ENCODE data around the gene FLT4.

Gene FLT4

DNA sequence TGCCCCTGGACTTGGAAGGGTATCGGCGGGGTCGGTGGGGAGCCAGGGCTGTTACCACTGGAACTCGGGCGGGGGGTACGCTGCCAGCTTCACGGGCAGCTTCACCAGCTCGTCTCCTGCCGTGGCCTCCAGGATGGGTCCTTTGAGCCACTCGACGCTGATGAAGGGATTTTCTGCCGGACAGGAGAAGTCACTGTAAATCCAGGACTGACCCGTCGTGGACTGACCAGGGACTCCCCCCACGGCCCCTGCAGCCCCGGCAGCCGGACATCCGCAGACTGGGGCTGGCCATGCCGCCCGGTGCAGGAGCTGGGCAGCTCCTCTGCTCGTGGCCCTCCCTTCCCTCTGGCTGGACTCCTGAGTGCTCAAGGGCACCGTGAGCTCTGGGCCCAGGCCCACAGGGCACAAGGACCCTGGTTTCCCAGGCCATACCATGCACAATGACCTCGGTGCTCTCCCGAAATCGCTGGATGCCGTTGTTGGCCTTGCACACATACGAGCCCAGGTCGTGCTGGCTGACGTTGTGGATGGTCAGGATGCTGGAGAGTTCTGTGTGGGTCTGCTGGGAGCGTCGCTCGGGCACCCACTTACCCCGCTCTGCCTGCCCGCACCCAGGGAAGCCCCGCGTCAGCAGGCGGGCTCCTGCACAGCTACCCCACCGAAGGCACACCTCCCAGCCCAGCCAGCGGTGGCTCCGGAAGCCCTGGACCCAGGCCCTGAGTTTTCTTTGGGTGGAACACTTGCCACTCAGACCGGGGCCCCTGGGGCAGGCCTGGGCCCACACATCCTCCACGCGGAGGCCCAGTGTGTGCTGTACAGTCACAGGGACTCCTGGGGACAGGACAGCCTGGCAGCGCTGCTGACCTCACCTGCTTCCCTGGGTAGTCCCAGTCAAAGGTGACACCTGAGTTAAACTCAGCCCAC, 20.3 kb downstream of the FLT4 start:
- DNase-seq (ENCODE audit: low read depth): no peak
- H3K4me3 ChIP-seq (ENCODE audit: control insufficient read depth, low read depth, low read length): no peak overlapping the region
- TF ChIP-seq, protein P1, sequence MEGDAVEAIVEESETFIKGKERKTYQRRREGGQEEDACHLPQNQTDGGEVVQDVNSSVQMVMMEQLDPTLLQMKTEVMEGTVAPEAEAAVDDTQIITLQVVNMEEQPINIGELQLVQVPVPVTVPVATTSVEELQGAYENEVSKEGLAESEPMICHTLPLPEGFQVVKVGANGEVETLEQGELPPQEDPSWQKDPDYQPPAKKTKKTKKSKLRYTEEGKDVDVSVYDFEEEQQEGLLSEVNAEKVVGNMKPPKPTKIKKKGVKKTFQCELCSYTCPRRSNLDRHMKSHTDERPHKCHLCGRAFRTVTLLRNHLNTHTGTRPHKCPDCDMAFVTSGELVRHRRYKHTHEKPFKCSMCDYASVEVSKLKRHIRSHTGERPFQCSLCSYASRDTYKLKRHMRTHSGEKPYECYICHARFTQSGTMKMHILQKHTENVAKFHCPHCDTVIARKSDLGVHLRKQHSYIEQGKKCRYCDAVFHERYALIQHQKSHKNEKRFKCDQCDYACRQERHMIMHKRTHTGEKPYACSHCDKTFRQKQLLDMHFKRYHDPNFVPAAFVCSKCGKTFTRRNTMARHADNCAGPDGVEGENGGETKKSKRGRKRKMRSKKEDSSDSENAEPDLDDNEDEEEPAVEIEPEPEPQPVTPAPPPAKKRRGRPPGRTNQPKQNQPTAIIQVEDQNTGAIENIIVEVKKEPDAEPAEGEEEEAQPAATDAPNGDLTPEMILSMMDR (conservative IDR thresholded peaks at IDR 0.05; ENCODE audit: control insufficient read depth, insufficient read depth, low read depth, low read length): no peak

DNA sequence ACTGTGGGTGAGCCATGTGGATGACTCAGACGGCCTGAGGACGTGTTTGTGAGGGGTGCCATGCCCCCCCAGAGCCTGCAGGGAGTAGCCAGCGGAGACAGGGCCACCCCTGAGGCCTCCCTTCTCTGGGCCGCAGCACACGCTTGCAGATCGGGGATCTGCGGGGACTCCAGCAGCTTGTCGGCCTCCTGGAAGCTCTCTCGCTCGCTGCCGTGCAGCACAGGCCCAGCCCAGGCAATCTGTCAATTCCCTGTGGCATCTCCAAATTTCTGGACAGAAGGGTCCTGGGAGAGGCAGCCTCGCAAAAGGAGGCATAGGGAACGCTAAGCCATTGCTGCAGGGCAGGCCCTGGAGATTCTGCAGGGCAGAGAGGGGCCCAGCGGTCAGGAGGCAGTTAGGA, 21.2 kb downstream of the FLT4 start:
- no peak for DNase-seq (ENCODE audit: low read depth)
- no peak overlapping the region for H3K4me3 ChIP-seq (ENCODE audit: control insufficient read depth, low read depth, low read length)
- TF ChIP-seq, protein P1 (conservative IDR thresholded peaks at IDR 0.05; ENCODE audit: control insufficient read depth, insufficient read depth, low read depth, low read length): no peak

- no peak overlapping the region for H3K4me3 ChIP-seq (ENCODE audit: control insufficient read depth, low read depth, low read length)
- TF ChIP-seq, protein P1 (conservative IDR thresholded peaks at IDR 0.05; ENCODE audit: control insufficient read depth, insufficient read depth, low read depth, low read length): no peak
- no peak for DNase-seq (ENCODE audit: low read depth)
These were observed 21.8 kb downstream of the FLT4 start for GRCh38 chr5:180627386-180628120.

GRCh38 chr5:180626661-180627385, 22.6 kb downstream of the FLT4 start:
- TF ChIP-seq, protein P1 (conservative IDR thresholded peaks at IDR 0.05; ENCODE audit: control insufficient read depth, insufficient read depth, low read depth, low read length): no peak
- DNase-seq (ENCODE audit: low read depth): no peak
- no peak overlapping the region for H3K4me3 ChIP-seq (ENCODE audit: control insufficient read depth, low read depth, low read length)

GRCh38 chr5:180625791-180626660, 23.4 kb downstream of the FLT4 start:
- DNase-seq (ENCODE audit: low read depth): no peak
- TF ChIP-seq, protein P1 (conservative IDR thresholded peaks at IDR 0.05; ENCODE audit: control insufficient read depth, insufficient read depth, low read depth, low read length): no peak
- no peak overlapping the region for H3K4me3 ChIP-seq (ENCODE audit: control insufficient read depth, low read depth, low read length)
